Cardiac fibroblast (primary cell): Measurements from ENCODE around the gene SLC16A2.

ENCODE experiments used
- DNase-seq, 2 donors: peaks; one replicate each; pipeline versions ENCODE4 v3.0.0 to v3.0.0-alpha.2; 2010; ENCODE audit warnings: low read depth in 2 of 2
- H3K4me3 ChIP-seq, 2 donors: replicated peaks in 1 of 2; 1 replicate in 1 of 2; 2 replicates in 1 of 2; pipeline ENCODE4 v1.5.1; 2011; ENCODE audit warnings: low read depth in 2 of 2, low read length in 2 of 2, mild to moderate bottlenecking in 2 of 2, moderate library complexity in 1 of 2
- TF ChIP-seq, protein P1 (sequence below): IDR thresholded peaks from one replicate; pipeline ENCODE4 v1.5.1; 2011; ENCODE audit warnings: low read depth, mild to moderate bottlenecking, low read length, inconsistent platforms

SLC16A2 gene

DNA sequence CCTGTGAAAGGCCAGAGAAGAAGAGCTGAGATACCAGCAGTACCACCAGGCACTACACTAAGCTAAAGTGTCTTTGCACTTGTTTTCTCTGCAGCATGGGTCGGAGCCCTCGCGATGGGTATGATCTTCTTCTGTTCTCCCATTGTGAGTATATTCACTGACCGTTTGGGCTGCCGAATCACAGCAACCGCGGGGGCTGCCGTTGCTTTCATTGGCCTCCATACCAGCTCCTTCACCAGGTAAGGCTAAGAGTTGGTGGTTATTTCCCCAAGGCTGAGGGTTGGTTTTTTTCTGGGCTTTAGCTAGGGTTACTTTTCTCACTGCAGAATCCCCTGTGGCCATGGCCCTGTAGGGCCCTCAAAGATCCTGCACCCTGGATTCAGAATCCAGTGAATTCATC, 99.6 kb downstream of the SLC16A2 start:
- no peak for DNase-seq
- H3K4me3 ChIP-seq: no peak overlapping the region
- TF ChIP-seq, protein P1, sequence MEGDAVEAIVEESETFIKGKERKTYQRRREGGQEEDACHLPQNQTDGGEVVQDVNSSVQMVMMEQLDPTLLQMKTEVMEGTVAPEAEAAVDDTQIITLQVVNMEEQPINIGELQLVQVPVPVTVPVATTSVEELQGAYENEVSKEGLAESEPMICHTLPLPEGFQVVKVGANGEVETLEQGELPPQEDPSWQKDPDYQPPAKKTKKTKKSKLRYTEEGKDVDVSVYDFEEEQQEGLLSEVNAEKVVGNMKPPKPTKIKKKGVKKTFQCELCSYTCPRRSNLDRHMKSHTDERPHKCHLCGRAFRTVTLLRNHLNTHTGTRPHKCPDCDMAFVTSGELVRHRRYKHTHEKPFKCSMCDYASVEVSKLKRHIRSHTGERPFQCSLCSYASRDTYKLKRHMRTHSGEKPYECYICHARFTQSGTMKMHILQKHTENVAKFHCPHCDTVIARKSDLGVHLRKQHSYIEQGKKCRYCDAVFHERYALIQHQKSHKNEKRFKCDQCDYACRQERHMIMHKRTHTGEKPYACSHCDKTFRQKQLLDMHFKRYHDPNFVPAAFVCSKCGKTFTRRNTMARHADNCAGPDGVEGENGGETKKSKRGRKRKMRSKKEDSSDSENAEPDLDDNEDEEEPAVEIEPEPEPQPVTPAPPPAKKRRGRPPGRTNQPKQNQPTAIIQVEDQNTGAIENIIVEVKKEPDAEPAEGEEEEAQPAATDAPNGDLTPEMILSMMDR: no peak

DNA sequence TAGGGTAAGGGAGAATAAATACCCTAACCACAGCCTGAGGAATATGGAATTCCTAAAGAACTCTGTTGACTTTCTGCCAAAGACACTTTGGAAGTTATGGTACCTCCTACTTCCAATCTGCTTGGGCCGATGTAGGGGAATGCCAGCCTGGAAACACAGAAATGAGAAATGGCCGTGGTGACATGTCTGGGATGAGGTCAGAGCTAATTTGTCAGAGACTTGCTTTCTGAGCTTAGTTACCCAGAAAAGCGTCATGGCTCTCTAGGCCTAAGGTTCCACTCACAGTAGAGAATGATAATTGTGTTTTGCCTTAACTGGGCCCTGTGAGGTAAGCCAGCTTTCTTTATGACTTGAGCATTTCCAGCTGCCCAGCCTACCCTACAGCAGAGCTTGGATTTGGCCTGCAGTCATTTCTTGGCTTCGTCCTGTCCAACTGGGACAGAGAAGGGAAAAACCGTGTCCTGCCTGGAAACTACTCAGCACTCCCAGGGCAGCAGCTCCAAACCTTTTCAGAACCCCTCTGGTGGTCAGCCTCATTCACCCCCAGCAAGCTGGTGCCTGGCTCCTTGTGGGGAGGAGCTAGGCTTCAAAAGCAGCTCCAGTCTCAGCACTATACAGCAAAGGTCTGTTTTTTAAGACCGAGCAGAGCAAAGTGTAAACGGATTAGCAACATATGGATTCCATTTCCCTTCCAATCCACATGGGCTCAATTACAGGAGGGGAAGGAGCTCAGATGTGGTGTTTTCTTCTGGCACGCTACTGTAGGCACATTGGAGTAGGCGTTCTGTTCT, 100.9 kb downstream of the SLC16A2 start:
- TF ChIP-seq, protein P1: no peak
- H3K4me3 ChIP-seq: no peak overlapping the region
- peak in 1 of 2 donors; percentile 83 for DNase-seq

DNA sequence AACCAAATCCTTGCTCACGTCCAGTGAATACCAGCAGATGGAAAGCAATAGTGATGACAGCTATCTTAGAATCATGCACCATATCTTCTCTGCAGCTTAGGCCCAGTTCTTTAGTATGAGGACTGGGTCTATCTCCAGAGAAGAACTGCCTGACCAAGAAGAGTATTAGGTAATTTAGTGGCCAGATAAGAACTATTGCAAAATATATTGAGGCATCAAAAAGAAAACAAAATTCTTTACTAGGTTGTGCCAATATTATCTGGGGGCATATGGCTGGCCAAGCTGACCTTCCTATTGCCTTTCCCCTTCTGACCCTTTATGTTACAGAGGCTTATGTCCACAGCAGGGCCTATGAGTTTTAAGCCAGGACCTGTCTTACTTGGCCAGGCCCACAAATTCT, 101.9 kb downstream of the SLC16A2 start:
- DNase-seq: peak in 1 of 2 donors; percentile 71
- no peak overlapping the region for H3K4me3 ChIP-seq
- TF ChIP-seq, protein P1: no peak

DNA sequence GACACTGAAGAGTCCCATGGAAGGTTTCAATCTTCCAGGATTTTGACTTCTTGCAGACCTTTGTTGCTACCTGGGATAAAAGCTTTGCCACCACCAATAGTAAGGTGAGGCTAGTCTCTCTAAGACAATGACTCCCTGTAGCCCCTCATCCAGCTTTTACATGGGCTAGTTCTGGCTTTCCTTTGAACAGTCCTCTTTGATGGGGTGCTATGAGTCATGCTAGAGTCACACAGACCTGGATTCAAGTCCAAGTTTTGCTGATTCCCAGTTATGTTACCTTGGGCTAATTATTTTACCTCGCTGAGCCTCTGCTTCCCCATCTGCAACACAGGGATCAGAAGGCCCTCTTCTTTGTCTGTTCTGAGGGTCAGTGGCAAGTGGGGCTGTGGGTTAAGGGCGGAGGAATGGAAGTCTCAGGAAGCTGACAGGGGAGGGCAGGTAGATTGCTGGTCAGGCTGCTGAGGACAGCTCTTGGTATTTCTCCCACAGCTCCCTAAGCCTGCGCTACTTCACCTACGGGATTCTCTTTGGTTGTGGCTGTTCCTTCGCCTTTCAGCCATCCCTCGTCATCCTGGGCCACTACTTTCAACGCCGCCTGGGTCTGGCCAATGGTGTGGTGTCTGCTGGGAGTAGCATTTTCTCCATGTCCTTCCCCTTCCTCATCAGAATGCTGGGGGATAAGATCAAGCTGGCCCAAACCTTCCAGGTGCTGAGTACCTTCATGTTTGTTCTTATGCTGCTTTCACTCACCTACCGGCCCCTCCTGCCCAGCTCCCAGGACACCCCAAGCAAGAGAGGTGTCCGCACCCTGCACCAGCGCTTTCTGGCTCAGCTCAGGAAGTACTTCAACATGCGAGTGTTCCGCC, 102.8 kb downstream of the SLC16A2 start:
- no peak for DNase-seq
- no peak overlapping the region for H3K4me3 ChIP-seq
- TF ChIP-seq, protein P1: no peak

DNA sequence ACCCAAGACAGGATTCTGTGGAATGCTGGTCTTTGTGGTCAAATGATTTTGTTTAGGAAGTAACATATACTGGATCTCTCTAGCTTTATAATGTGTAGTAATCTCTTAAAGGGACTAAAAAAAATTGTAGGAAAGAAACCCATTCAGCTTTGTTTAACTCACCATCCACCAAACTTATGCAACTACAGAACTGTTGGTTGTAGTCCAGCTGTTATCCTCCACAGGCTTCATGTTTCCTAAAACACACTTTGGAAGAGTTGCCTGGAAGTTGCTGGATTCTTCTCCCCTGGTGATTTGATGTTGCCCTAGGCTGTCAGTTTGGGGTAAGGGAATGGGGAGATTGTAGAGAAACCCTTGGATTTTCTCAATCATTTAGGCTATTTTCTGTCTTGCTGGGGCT, 103.8 kb downstream of the SLC16A2 start:
- peak in 1 of 2 donors; percentile 68 for DNase-seq
- no peak overlapping the region for H3K4me3 ChIP-seq

DNA sequence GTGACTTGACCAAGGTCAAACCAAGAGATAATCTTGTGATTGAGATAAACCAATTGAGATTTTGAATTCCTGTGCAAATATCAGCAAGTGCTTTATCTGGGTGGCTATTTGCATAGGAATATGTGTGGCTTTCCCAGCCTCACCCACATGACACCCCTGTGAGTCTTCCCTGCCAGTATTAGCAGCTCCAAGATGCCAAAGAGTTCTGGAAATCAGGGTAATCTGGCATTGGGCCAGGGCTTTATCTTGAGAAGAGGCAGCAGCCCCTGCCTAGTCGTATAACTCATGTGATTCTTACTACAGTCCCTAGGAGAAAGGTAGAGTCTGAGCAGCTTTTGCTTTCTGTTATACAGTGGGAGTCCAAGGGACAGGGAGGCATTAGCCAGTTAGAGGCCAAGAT, 105.5 kb downstream of the SLC16A2 start:
- TF ChIP-seq, protein P1: no peak
- DNase-seq: peak in 1 of 2 donors; percentile 36
- no peak overlapping the region for H3K4me3 ChIP-seq

More for the DNA sequence above, 103.8 kb downstream of the SLC16A2 start:
- TF ChIP-seq, protein P1: no peak
